Breast epithelium (tissue), 4 donors: Measurements from ENCODE around the gene EXOSC6. TPM values are rescaled to one million over a fixed set of nuclear protein-coding genes. Genes with fewer than 3 reads are reported as not detected.
"Not testable (repeated sequence)": the region's sequence is repeated elsewhere in the genome, so short reads cannot be mapped to it uniquely, and the experiment has no call there.

Experiments used
- DNase-seq, 2 donors: peaks; one replicate each; pipeline ENCODE4 v3.0.0-alpha.2; 2019; ENCODE audit warnings: low spot score in 2 of 2
- H3K27ac ChIP-seq, 2 donors: fragments of 200-600 bp; sonication (generic) in 1 of 2; one replicate each; pipeline ENCODE4 v1.5.1; 2016 to 2019; ENCODE audit warnings: mild to moderate bottlenecking in 1 of 2
- H3K27me3 ChIP-seq, 2 donors: fragments of 200-600 bp; sonication (generic) in 1 of 2; one replicate each; pipeline versions ENCODE4 v1.5.1 to v1.6.0; 2017 to 2019; ENCODE audit warnings: control low read depth in 1 of 2, mild to moderate bottlenecking in 1 of 2
- H3K36me3 ChIP-seq: fragments of 200-600 bp; one replicate; pipeline ENCODE4 v1.5.1; 2019
- H3K4me1 ChIP-seq, 2 donors: fragments of 200-600 bp; sonication (generic); one replicate each; pipeline ENCODE4 v1.5.1; 2016 to 2019; ENCODE audit warnings: control low read depth in 1 of 2
- H3K4me3 ChIP-seq, 3 donors: fragments of 200-600 bp; sonication (generic); 1 replicate in 2 of 3; 2 replicates in 1 of 3; pipeline ENCODE4 v1.5.1; 2016 to 2019; ENCODE audit warnings: mild to moderate bottlenecking in 3 of 3, moderate library complexity in 2 of 3
- H3K9me3 ChIP-seq, 2 donors: fragments of 200-600 bp; sonication (generic) in 1 of 2; one replicate each; pipeline ENCODE4 v1.5.1; 2016 to 2019; ENCODE audit warnings: control low read depth in 1 of 2
- POLR2A ChIP-seq: fragments of 450-650 bp; IDR thresholded peaks from one replicate; pipeline ENCODE4 v1.6.1; 2016; ENCODE audit warnings: antibody characterized with exemption, mild to moderate bottlenecking, moderate library complexity
- POLR2AphosphoS5 ChIP-seq, 3 donors: sonication (generic); formaldehyde crosslinking; IDR thresholded peaks; one replicate each; pipeline ENCODE4 v1.6.1; 2017; ENCODE audit warnings: antibody characterized with exemption in 3 of 3
- intact Hi-C: fragments of 100-400 bp; cut with DNase I; formaldehyde crosslinking; loops from one replicate; pipeline ENCODE4 v1.15.1; 2023; ENCODE audit warnings: low total_unique reads
- total RNA-seq, 3 donors: library from RNA; depleted of rRNA; stranded (reverse); fragments of >200 nt; gene quantifications; one replicate each; pipeline ENCODE4 v1.1.0, GENCODE V29; 2016
- TF ChIP-seq, protein P1 (sequence below), 3 donors: fragments of 450-650 bp; IDR thresholded peaks; one replicate each; pipeline ENCODE4 v1.5.1; 2016 to 2017; ENCODE audit warnings: antibody characterized with exemption in 3 of 3, mild to moderate bottlenecking in 3 of 3, moderate library complexity in 3 of 3

EXOSC6 gene
- total RNA-seq, 3 donors from 2014 or later, result 19.7 to 23.2 (median 19.8) TPM

DNA sequence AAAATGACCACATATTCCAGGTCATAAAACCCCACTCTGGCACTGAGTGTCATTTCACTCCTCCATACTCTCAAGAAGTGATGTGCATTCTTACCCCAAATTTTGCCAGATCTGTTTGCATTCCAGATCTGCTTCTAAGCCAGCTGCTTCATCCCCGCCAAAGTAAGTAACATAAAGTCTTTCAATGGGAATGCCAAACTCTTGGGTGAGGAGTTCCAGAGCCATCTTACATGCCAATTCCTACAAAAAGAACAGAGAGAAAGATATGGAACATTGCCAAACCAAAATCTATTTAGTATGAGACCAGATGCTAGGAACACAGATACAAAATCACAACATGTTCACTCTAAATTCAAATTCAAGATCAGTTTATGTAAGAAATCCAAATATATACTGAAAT, 24.7 kb upstream of the EXOSC6 start:
- Histone ChIP-seq H3K27ac (no peak overlapping the region), H3K9me3 (no peaks in the 10 kb centered on the region), H3K4me3 (no peak overlapping the region), H3K27me3 (no peaks in the 10 kb centered on the region), H3K4me1 (no peaks in the 10 kb centered on the region), H3K36me3 (no peaks in the 10 kb centered on the region)
- no peak for TF ChIP-seq POLR2A
- TF ChIP-seq, protein P1, sequence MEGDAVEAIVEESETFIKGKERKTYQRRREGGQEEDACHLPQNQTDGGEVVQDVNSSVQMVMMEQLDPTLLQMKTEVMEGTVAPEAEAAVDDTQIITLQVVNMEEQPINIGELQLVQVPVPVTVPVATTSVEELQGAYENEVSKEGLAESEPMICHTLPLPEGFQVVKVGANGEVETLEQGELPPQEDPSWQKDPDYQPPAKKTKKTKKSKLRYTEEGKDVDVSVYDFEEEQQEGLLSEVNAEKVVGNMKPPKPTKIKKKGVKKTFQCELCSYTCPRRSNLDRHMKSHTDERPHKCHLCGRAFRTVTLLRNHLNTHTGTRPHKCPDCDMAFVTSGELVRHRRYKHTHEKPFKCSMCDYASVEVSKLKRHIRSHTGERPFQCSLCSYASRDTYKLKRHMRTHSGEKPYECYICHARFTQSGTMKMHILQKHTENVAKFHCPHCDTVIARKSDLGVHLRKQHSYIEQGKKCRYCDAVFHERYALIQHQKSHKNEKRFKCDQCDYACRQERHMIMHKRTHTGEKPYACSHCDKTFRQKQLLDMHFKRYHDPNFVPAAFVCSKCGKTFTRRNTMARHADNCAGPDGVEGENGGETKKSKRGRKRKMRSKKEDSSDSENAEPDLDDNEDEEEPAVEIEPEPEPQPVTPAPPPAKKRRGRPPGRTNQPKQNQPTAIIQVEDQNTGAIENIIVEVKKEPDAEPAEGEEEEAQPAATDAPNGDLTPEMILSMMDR (IDR thresholded peaks at IDR 0.05), result no peak
- no peak for TF ChIP-seq POLR2AphosphoS5 (IDR thresholded peaks at IDR 0.05)
- intact Hi-C loops, result no loop called here
- no peak for DNase-seq

DNA sequence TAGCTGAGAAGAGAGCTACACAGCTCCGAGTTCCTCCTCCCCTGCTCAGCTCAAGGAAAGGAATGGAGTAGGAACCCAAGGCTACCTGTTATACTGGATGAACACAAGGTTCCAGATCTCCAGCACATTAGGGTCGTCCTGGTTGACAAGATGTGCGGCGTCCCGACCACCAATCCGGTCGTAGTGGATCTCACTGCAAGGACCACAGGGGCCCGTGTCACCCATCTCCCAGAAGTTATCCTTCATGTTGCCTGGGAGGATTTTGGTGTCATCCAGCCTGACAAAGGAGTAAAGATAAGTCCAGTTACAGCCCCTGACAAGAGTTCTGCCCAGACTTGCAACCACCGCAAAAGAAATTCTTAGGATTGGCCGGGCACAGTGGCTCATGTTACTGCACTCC, 20.0 kb upstream of the EXOSC6 start:
- Histone ChIP-seq H3K27ac (no peak overlapping the region), H3K36me3 (no peaks in the 10 kb centered on the region), H3K4me3 (no peak overlapping the region), H3K4me1 (no peaks in the 10 kb centered on the region), H3K9me3 (no peaks in the 10 kb centered on the region), H3K27me3 (no peaks in the 10 kb centered on the region)
- no peak for DNase-seq
- intact Hi-C loops, result no loop called here
- TF ChIP-seq, protein P1 (IDR thresholded peaks at IDR 0.05), result no peak
- no peak for TF ChIP-seq POLR2AphosphoS5 (IDR thresholded peaks at IDR 0.05)
- no peak for TF ChIP-seq POLR2A

DNA sequence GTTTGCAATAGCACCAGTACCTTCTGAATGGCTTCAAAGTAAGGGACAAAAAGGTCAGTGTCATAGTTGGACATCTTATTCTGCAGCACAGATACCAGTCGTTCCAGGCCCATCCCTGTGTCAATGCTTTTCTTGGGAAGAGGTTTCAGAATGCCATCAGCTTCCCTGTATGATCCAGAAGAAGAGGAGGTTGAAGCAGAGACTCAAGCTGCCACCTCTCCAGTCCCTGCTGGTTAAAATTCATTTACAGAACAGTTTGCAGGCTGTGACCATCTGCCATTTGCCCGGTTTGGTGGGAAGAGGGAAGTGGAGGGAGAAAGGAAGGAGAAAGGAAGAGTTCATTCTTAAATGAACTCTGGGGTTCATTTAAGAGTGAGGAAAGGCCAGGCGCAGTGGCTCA, 18.4 kb upstream of the EXOSC6 start:
- no peaks in the 10 kb centered on the region for H3K27me3 ChIP-seq
- H3K4me3 ChIP-seq, result no peak overlapping the region
- intact Hi-C loops, result no loop called here
- H3K4me1 ChIP-seq, result no peaks in the 10 kb centered on the region
- H3K36me3 ChIP-seq, result no peaks in the 10 kb centered on the region
- H3K27ac ChIP-seq, result no peak overlapping the region
- H3K9me3 ChIP-seq, result no peaks in the 10 kb centered on the region
- DNase-seq, result no peak
- TF ChIP-seq, protein P1 (IDR thresholded peaks at IDR 0.05), result no peak
- TF ChIP-seq POLR2A (no peak), POLR2AphosphoS5 (IDR thresholded peaks at IDR 0.05) (no peak)

DNA sequence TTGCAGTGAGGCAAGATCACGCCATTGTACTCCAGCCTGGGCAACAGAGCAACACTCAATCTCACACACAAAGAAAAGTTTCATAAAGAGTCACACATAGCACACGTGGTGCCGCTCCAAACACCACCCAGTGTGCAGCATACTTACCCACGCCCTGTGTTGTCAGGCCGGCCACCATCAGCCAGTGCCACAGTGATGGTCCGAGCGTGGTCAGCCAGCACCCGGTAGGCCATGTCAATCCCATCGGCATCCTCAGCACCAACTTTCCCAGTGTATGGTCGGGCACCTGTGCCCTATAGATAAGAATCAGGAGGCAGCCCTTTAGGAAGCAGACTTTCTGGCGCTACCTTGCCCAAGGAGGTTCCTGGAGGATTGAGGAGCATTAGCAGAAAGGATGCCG, 17.7 kb upstream of the EXOSC6 start:
- TF ChIP-seq POLR2AphosphoS5 (IDR thresholded peaks at IDR 0.05) (no peak), POLR2A (no peak)
- TF ChIP-seq, protein P1 (IDR thresholded peaks at IDR 0.05), result no peak
- Histone ChIP-seq H3K27me3 (no peaks in the 10 kb centered on the region), H3K36me3 (no peaks in the 10 kb centered on the region), H3K27ac (no peak overlapping the region), H3K9me3 (no peaks in the 10 kb centered on the region), H3K4me3 (no peak overlapping the region), H3K4me1 (no peaks in the 10 kb centered on the region)
- intact Hi-C loops, result no loop called here
- DNase-seq, result no peak

DNA sequence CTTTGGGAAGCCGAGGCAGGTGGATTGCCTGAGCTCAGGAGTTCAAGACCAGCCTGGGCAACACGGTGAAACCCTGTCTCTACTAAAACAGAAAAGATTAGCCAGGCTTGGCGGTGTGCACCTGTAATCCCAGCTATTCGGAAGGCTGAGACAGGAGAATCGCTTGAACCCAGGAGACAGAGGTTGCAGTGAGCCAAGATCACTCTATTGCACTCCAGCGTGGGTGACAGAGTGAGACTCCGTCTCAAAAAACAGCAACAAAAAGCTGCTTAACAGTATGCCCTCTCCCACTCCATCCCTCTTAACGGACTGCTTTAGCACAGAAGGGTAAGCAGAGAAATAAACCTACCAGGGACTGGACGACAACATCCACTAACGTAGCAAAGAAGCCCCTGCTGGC, 16.2 kb upstream of the EXOSC6 start:
- H3K27me3 ChIP-seq, H3K36me3 ChIP-seq, H3K4me1 ChIP-seq, H3K27ac ChIP-seq, H3K4me3 ChIP-seq, H3K9me3 ChIP-seq, intact Hi-C loops, DNase-seq: not testable (repeated sequence)

DNA sequence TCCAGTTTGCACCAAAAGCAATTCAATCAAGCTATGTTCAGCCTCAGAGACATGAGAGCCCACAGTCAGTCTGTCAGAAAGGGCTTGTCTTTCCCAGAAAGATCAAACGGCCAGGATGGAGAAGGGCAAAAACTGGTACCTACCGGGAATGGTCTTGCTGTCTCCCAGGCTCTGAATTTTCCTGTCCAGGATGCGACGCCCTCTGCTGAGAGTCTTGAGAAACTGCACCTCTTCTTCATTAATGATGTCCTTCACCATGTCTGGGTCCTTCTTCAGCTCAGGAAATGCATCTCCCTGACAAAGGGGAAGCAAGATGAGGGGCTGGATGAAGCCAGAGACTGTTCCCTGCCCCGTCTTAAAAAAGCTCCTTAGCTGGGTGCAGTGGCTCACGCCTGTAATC, 15.8 kb upstream of the EXOSC6 start:
- Histone ChIP-seq H3K27me3 (no peaks in the 10 kb centered on the region), H3K4me3 (no peak overlapping the region), H3K36me3 (no peaks in the 10 kb centered on the region), H3K9me3 (no peaks in the 10 kb centered on the region), H3K27ac (no peak overlapping the region), H3K4me1 (no peaks in the 10 kb centered on the region)
- no peak for DNase-seq
- intact Hi-C loops, result no loop called here
- no peak for TF ChIP-seq POLR2AphosphoS5 (IDR thresholded peaks at IDR 0.05)
- TF ChIP-seq POLR2A, result no peak
- TF ChIP-seq, protein P1 (IDR thresholded peaks at IDR 0.05), result peak in 2 of 3 donors; percentile 30 to 31

DNA sequence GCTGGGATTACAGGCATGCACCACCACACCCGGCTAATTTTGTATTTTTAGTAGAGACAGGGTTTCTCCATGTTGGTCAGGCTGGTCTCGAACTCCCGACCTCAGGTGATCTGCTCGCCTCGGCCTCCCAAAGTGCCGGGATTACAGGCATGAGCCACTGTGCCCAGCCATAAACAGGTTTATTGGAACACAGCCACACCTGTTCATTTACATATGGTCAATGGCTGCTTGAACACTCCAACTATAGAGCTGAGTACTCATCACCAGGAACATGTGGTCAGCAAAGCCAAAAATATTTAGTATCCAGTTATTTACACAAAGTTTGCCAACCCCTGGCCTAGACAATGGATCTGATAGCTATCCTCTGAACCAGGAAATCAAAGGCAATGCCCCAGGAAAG, 8.2 kb upstream of the EXOSC6 start:
- H3K4me1 ChIP-seq, H3K9me3 ChIP-seq, H3K36me3 ChIP-seq, H3K4me3 ChIP-seq, H3K27ac ChIP-seq, DNase-seq, intact Hi-C loops, H3K27me3 ChIP-seq: not testable (repeated sequence)
